ENCODE data around the gene NRM.
A peak's percentile ranks its signal among the peaks of the same experiment; 100 is the strongest.

Gene NRM

DNA sequence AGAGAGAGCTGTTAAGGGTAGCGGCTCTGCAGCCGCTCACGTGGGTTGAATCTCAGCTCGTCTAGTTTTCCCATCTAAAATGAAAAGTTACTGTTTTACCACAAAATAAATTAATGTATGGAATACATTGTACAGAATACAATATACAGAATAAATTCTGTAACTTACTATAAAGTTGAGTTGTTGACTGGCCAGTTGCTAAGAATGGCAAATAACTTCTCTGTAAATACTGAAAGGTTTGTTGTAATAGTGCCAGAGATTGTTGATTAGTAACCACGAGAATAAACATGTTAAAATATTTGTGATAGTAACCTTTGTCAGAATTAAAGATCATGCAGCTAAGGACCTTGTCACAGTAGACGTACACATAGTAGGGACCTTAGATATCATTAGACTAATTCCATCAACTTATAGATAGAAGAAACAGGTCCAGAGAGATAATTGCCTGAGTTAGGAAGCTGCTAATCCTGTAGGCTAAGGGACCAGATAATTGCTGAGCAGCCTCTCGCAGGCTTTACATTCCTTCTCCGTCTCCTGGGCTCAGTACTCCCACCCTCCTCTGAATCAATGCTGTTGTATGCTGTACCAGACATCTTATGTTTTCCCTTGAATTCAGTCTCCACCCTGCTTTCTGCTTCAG lies 544 bp upstream of the NRM start:
- POLR2A ChIA-PET (ENCODE audit: low non-redundant PET): interaction anchor here (0.6 to 2.9 kb wide), 3 partner anchors 26 to 30 kb away, joined by 3 to 12 read pairs (median 3); partner anchors contain the start of gene MDC1

DNA sequence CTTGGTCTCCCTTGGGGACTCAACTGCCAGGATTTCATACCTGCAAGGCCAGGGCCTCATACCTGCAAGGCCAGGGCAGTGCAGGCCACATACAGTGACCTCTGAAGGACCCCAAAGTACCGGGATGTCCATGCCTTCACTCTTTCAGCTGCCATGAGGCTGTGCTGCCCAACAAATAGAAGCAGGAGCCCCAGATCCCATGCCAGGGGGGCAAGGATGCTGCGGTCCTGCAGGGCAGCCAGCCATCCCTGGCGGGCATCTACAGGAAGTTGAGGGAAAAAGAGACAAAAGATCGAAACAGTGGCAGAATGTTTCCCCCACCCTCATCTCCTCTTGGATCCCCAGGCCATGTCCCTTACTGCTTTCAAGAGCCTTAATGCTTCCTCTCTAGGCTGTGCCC lies 799 bp downstream of the NRM start:
- no peak for DNase-seq (ENCODE audit: low spot score)
- ChIA-PET CTCF (interaction anchor here (0.7 kb wide), 1 partner anchor 237 kb away, joined by 3 read pairs; no protein-coding TSS in a partner anchor), POLR2A (ENCODE audit: low non-redundant PET) (interaction anchor here (0.6 to 2.9 kb wide), 3 partner anchors 13 to 32 kb away, joined by 3 to 12 read pairs (median 3); partner anchors contain the start of gene MDC1)
- TF ChIP-seq, protein P1, sequence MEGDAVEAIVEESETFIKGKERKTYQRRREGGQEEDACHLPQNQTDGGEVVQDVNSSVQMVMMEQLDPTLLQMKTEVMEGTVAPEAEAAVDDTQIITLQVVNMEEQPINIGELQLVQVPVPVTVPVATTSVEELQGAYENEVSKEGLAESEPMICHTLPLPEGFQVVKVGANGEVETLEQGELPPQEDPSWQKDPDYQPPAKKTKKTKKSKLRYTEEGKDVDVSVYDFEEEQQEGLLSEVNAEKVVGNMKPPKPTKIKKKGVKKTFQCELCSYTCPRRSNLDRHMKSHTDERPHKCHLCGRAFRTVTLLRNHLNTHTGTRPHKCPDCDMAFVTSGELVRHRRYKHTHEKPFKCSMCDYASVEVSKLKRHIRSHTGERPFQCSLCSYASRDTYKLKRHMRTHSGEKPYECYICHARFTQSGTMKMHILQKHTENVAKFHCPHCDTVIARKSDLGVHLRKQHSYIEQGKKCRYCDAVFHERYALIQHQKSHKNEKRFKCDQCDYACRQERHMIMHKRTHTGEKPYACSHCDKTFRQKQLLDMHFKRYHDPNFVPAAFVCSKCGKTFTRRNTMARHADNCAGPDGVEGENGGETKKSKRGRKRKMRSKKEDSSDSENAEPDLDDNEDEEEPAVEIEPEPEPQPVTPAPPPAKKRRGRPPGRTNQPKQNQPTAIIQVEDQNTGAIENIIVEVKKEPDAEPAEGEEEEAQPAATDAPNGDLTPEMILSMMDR (conservative IDR thresholded peaks at IDR 0.05; ENCODE audit: low read depth): no peak
- H3K27ac ChIP-seq: peak overlapping the region; percentile 97

More for the DNA sequence above, 544 bp upstream of the NRM start:
- peak overlapping the region; percentile 97 for H3K27ac ChIP-seq
- CTCF ChIA-PET: interaction anchor here (1.6 kb wide), 1 partner anchor 31 kb away, joined by 8 read pairs; no protein-coding TSS in a partner anchor
- no peak for DNase-seq (ENCODE audit: low spot score)
- TF ChIP-seq, protein P1 (conservative IDR thresholded peaks at IDR 0.05; ENCODE audit: low read depth): no peak

DNA sequence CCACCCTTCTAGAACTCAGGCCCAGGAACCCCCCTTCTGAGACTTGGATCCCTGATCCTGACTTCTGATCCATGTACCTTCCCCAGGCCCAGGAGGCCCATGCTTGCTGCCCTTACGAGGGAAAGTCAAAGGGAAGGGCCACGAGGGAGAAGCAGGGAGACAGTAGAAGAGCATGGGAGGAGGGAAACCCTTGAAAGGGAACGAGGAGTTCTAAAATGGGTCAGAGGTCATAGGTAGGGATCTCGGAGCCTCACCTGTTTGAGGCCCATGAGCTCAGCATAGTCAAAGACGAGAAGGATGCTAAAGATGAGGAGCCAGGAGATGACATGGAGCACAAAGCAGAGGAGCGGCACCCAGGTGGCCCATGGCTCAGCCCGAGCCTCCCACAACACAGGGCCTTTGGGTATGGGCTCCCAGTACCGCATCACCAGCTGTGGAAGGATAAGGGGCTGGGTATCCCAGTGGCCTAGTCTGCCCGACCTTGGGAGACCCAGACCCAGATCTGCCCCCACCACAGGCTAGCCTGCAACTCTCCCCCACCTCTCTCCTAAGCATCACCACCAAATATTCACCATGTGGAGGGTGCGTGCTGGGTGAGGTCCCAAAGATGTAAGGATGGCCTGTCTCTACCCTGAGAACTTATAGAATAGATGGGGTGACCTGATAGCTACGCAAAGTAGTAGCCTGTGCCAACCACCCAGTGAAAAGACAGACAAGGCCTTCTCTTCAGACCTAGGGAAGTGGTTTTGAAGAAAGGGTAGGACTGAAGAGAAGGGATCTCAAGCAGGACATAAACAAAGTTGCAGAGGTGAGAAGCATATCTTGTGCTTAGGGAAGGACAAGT lies 1.5 kb downstream of the NRM start:
- ChIA-PET CTCF (interaction anchor here (0.6 to 1.0 kb wide), 4 partner anchors 21 to 236 kb away, joined by 3 to 7 read pairs (median 3); no protein-coding TSS in a partner anchor), POLR2A (ENCODE audit: low non-redundant PET) (interaction anchor here (2.9 kb wide), 1 partner anchor 28 kb away, joined by 12 read pairs; the partner anchor contains the start of gene MDC1)
- DNase-seq (ENCODE audit: low spot score): no peak
- H3K27ac ChIP-seq: peak overlapping the region; percentile 97
- TF ChIP-seq, protein P1 (conservative IDR thresholded peaks at IDR 0.05; ENCODE audit: low read depth): no peak

DNA sequence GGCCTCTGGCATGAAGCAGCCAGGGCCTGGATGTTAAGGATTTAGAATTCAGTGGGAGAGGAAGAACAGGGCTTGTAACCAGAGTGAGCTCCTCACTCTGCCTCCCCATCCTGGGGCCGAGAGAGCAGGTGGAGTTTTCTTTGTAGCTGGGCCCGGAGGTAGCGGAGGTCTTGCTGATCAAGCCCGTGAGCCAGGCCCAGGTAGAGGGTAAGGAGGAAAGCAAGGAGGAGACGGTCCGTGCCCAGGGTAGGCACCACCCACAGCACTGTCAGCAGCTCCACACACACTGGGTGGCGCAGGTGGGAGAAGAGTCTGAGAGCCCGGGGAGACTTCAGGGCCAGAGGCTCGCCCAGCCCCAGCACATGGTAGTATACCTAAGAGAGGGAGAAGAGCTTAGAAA lies 2.2 kb downstream of the NRM start:
- peak overlapping the region; percentile 97 for H3K27ac ChIP-seq
- DNase-seq (ENCODE audit: low spot score): no peak
- ChIA-PET CTCF (interaction anchor here (0.7 to 1.0 kb wide), 2 partner anchors 20 to 33 kb away, joined by 3 to 7 read pairs; no protein-coding TSS in a partner anchor), POLR2A (ENCODE audit: low non-redundant PET) (no interaction called here)
- TF ChIP-seq, protein P1 (conservative IDR thresholded peaks at IDR 0.05; ENCODE audit: low read depth): no peak

DNA sequence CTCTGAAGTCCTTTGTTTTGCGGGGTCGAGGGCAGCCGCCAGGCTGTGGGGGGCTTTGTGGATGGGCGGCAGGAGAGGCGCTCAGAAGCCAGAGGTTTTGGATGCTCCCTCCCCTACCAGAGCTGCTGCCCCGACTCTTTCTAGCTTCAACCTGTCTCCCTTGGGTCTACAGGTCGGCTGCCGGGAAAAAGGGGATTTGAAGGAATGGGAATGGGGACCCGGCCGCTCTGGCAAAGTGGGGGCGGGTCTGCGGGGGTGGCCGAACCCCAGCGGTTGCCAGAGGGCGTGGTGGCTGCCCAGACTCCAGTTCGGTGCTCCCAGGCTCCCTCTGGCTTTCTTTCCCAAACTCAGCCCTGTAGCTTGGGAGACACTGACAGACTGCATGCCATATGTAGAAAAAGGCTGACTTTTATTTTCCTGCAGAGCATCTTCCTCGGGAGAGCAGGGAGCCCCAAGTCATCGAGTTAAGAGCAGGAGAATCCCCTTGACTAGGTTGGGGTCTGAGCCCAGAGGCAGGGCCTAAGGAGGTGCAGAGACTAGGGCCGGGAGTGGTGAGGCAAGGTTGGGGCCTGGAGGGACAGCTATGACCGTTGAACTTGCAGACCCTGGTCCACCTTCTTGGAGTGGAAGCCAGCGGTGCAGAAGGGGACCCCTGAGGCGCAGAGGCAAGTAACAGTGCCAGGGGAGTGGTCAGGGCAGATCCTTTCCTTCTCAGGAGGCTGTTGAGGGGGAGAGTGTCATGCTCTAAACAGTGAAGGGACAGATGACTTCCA lies 2.9 kb downstream of the NRM start:
- peak overlapping the region; percentile 97 for H3K27ac ChIP-seq
- POLR2A ChIA-PET (ENCODE audit: low non-redundant PET): interaction anchor here (1.1 kb wide), 1 partner anchor 33 kb away, joined by 3 read pairs; the partner anchor contains the start of gene TUBB
- TF ChIP-seq, protein P1 (conservative IDR thresholded peaks at IDR 0.05; ENCODE audit: low read depth): no peak
- no peak for DNase-seq (ENCODE audit: low spot score)
- CTCF ChIA-PET: interaction anchor here (0.7 to 1.2 kb wide), 4 partner anchors 15 to 35 kb away, joined by 3 to 7 read pairs (median 4); partner anchors contain the start of gene DHX16
